ENCODE data around the gene KCNMA1.

DNA sequence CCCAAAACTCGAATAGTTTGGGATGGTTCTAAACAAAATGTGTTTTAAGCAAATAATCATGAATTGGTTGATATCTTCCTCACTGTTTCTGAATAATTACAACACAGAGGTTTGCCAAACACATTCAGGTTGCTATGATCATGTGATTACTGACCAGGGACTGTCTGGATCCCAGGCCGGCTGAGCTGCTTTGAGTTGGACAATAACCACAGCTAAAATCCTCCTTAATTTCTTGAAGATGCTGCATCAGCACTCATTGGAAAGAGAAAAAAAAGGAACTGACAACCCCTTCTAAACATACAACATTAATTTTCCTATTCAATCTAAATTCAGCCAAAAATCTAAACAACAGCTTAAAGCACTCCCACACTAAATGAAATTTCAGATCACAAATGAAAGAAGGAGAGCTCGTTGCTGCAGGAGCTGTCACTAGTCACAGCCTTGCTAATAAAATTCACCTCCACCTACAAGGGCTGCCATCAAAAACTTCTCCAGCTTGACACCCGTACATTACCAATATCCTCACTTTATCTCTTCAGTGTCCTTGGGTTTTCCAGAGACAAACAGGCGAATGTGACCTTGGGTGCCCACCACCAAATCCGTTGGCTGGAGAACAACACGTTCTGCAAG is 560.2 kb downstream of the KCNMA1 start:
- no peak for TF ChIP-seq POLR2A (IDR thresholded peaks at IDR 0.05)
- TF ChIP-seq, protein P1, sequence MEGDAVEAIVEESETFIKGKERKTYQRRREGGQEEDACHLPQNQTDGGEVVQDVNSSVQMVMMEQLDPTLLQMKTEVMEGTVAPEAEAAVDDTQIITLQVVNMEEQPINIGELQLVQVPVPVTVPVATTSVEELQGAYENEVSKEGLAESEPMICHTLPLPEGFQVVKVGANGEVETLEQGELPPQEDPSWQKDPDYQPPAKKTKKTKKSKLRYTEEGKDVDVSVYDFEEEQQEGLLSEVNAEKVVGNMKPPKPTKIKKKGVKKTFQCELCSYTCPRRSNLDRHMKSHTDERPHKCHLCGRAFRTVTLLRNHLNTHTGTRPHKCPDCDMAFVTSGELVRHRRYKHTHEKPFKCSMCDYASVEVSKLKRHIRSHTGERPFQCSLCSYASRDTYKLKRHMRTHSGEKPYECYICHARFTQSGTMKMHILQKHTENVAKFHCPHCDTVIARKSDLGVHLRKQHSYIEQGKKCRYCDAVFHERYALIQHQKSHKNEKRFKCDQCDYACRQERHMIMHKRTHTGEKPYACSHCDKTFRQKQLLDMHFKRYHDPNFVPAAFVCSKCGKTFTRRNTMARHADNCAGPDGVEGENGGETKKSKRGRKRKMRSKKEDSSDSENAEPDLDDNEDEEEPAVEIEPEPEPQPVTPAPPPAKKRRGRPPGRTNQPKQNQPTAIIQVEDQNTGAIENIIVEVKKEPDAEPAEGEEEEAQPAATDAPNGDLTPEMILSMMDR (IDR thresholded peaks at IDR 0.05): no peak
